Urinary bladder (tissue), 4 donors: Measurements from ENCODE around the gene SDHB. TPM values are rescaled to one million over a fixed set of nuclear protein-coding genes. Genes with fewer than 3 reads are reported as not detected.
A peak's percentile ranks its signal among the peaks of the same experiment; 100 is the strongest.

Experiments used
- DNase-seq: peaks from one replicate; pipeline ENCODE4 v3.0.0-alpha.2; 2015; ENCODE audit errors: extremely low spot score
- H3K27ac ChIP-seq: one replicate; pipeline ENCODE4 v1.5.1; 2013; ENCODE audit warnings: low read depth, mild to moderate bottlenecking, moderate library complexity
- H3K36me3 ChIP-seq: one replicate; pipeline ENCODE4 v1.6.1; 2013; ENCODE audit warnings: mild to moderate bottlenecking, moderate library complexity; ENCODE audit not compliant: insufficient read depth
- H3K4me1 ChIP-seq: one replicate; pipeline ENCODE4 v1.6.1; 2013; ENCODE audit warnings: mild to moderate bottlenecking, moderate library complexity; ENCODE audit not compliant: insufficient read depth
- H3K4me3 ChIP-seq: one replicate; pipeline ENCODE4 v1.5.1; 2013; ENCODE audit warnings: low read depth, low read length
- WGBS: extraction: QIAGEN DNeasy Blood & Tissue Kit; methylation state at CpG from one replicate; pipeline ENCODE4 v1.1.7; 2013; 5-methylcytosine and 5-hydroxymethylcytosine counted together
- polyA plus RNA-seq: library from polyadenylated mRNA; stranded (reverse); fragments of 200-250 nt; gene quantifications from one replicate; pipeline ENCODE4 v1.2.3, GENCODE V29; 2013
- total RNA-seq: library from RNA; depleted of rRNA; stranded (reverse); fragments of >200 nt; gene quantifications from one replicate; pipeline ENCODE4 v1.2.3, GENCODE V29; 2014
- donor health status: healthy with polysubstance abuse.
- donor health status: healthy.

SDHB gene
- total RNA-seq, result 84.1 TPM
- 114 TPM for polyA plus RNA-seq

GRCh38 chr1:17053685-17054410 lies at the start of gene SDHB:
Gene SDHB, minus strand, starts transcription at chr1:17054032. Its CDS starts 13 bp downstream, at chr1:17054019.
- peaks cover 1% of the 10 kb centered on the region for H3K4me1 ChIP-seq
- peak within 1 kb of the TSS; percentile 64 for H3K27ac ChIP-seq
- H3K4me3 ChIP-seq, result peak within 1 kb of the TSS; percentile 74
- WGBS, result under 1% methylated on average over 44 of the region's 44 CpGs
- H3K36me3 ChIP-seq, result no peaks in the 10 kb centered on the region
- peak; percentile 96 for DNase-seq

GRCh38 chr1:17102232-17102631 lies 48.4 kb upstream of the SDHB start:
- no peaks in the 10 kb centered on the region for H3K4me1 ChIP-seq
- H3K36me3 ChIP-seq, result no peaks in the 10 kb centered on the region
- no peak overlapping the region for H3K4me3 ChIP-seq
- WGBS, result 76% methylated on average over 2 of the region's 2 CpGs
- H3K27ac ChIP-seq, result no peak overlapping the region
- no peak for DNase-seq

GRCh38 chr1:17101261-17101660 lies 47.4 kb upstream of the SDHB start:
- no peak overlapping the region for H3K4me3 ChIP-seq
- no peak overlapping the region for H3K27ac ChIP-seq
- H3K36me3 ChIP-seq, result no peaks in the 10 kb centered on the region
- 68% methylated on average over 4 of the region's 4 CpGs for WGBS
- H3K4me1 ChIP-seq, result no peaks in the 10 kb centered on the region
- no peak for DNase-seq

- WGBS, result 76% methylated on average over 10 of the region's 10 CpGs
- Histone ChIP-seq H3K36me3 (no peaks in the 10 kb centered on the region), H3K4me3 (no peak overlapping the region), H3K4me1 (no peaks in the 10 kb centered on the region), H3K27ac (no peak overlapping the region)
- DNase-seq, result no peak
Observed at GRCh38 chr1:17099616-17100340, 45.9 kb upstream of the SDHB start.

GRCh38 chr1:17098446-17099317 lies 44.9 kb upstream of the SDHB start:
- H3K36me3 ChIP-seq, result no peaks in the 10 kb centered on the region
- no peak overlapping the region for H3K4me3 ChIP-seq
- DNase-seq, result no peak
- no peaks in the 10 kb centered on the region for H3K4me1 ChIP-seq
- 59% methylated on average over 13 of the region's 13 CpGs for WGBS
- no peak overlapping the region for H3K27ac ChIP-seq

GRCh38 chr1:17097787-17098186 lies 44.0 kb upstream of the SDHB start:
- Histone ChIP-seq H3K4me1 (no peaks in the 10 kb centered on the region), H3K27ac (no peak overlapping the region), H3K36me3 (no peaks in the 10 kb centered on the region), H3K4me3 (no peak overlapping the region)
- 60% methylated on average over 14 of the region's 14 CpGs for WGBS
- DNase-seq, result no peak

GRCh38 chr1:17097147-17097546 lies 43.3 kb upstream of the SDHB start:
- no peak overlapping the region for H3K4me3 ChIP-seq
- 76% methylated on average over 8 of the region's 8 CpGs for WGBS
- no peaks in the 10 kb centered on the region for H3K36me3 ChIP-seq
- H3K4me1 ChIP-seq, result no peaks in the 10 kb centered on the region
- DNase-seq, result no peak
- no peak overlapping the region for H3K27ac ChIP-seq

- DNase-seq, result no peak
- no peak overlapping the region for H3K27ac ChIP-seq
- no peaks in the 10 kb centered on the region for H3K36me3 ChIP-seq
- H3K4me1 ChIP-seq, result no peaks in the 10 kb centered on the region
- no peak overlapping the region for H3K4me3 ChIP-seq
- WGBS, result 70% methylated on average over 1 of the region's 1 CpG
Observed at GRCh38 chr1:17096584-17096983, 42.8 kb upstream of the SDHB start.

GRCh38 chr1:17095141-17095540 lies 41.3 kb upstream of the SDHB start:
- no peak overlapping the region for H3K4me3 ChIP-seq
- H3K36me3 ChIP-seq, result no peaks in the 10 kb centered on the region
- H3K27ac ChIP-seq, result no peak overlapping the region
- 53% methylated on average over 4 of the region's 4 CpGs for WGBS
- DNase-seq, result no peak
- no peaks in the 10 kb centered on the region for H3K4me1 ChIP-seq

- no peaks in the 10 kb centered on the region for H3K36me3 ChIP-seq
- no peak overlapping the region for H3K27ac ChIP-seq
- no peak for DNase-seq
- no peak overlapping the region for H3K4me3 ChIP-seq
- H3K4me1 ChIP-seq, result no peaks in the 10 kb centered on the region
- 55% methylated on average over 5 of the region's 5 CpGs for WGBS
Observed at GRCh38 chr1:17094664-17095063, 40.8 kb upstream of the SDHB start.

- whole genome bisulfite sequencing, result 79% methylated on average over 8 of the region's 8 CpGs
- Histone ChIP-seq H3K4me1 (no peaks in the 10 kb centered on the region), H3K36me3 (no peaks in the 10 kb centered on the region), H3K4me3 (no peak overlapping the region), H3K27ac (no peak overlapping the region)
- no peak for DNase-seq
Observed at GRCh38 chr1:17093822-17094393, 40.1 kb upstream of the SDHB start.

- Histone ChIP-seq H3K36me3 (no peaks in the 10 kb centered on the region), H3K27ac (no peak overlapping the region), H3K4me1 (no peaks in the 10 kb centered on the region), H3K4me3 (no peak overlapping the region)
- no peak for DNase-seq
- WGBS, result 82% methylated on average over 7 of the region's 7 CpGs
Observed at GRCh38 chr1:17091252-17091651, 37.4 kb upstream of the SDHB start.

GRCh38 chr1:17089506-17089905 lies 35.7 kb upstream of the SDHB start:
- no peak overlapping the region for H3K27ac ChIP-seq

More at GRCh38 chr1:17089506-17089905, 35.7 kb upstream of the SDHB start:
- DNase-seq, result no peak
- 80% methylated on average over 14 of the region's 14 CpGs for WGBS
- Histone ChIP-seq H3K4me1 (no peaks in the 10 kb centered on the region), H3K4me3 (no peak overlapping the region), H3K36me3 (no peaks in the 10 kb centered on the region)
